Measurements from ENCODE around the gene CYP4Z1. TPM values are rescaled to one million over a fixed set of nuclear protein-coding genes. Genes with fewer than 3 reads are reported as not detected.

CYP4Z1 gene
- total and polyA plus RNA-seq, 2 of the 13 experiments (the other 11 are each of a cell fraction or from before 2014, with no cell fraction given) = not detected

- no peak; the same call in 2 of the 3 replicates for ATAC-seq
These were observed 70.2 kb downstream of the CYP4Z1 start, which contains the start of gene CYP4A22 for GRCh38 chr1:47137198-47137597. CYP4A22 (plus strand) TSS chr1:47137441; CDS start chr1:47137486, 45 bp downstream.

More at GRCh38 chr1:47137198-47137597, 70.2 kb downstream of the CYP4Z1 start, which contains the start of gene CYP4A22:
- WGBS (ENCODE audit: low lambda C conversion rate) = 0% methylated on average over 1 of the region's 4 CpGs
- H3K9me3 ChIP-seq (ENCODE audit: low read length) = no peaks in the 10 kb centered on the region
- H3K27me3 ChIP-seq (ENCODE audit: control insufficient read depth in 1 of 2, insufficient read depth in 2 of 2, low read length in 2 of 2) = no peaks in the 10 kb centered on the region; a peak in 2 of 5 replicates
- ChIA-PET CTCF (ENCODE audit: low intra/inter-chr PET ratio, low total read pairs) (no interaction called here), POLR2A (no interaction called here)
- H2AFZ ChIP-seq (ENCODE audit: low read length) = no peak within 1 kb of the TSS
- no peak within 1 kb of the TSS for H3K27ac ChIP-seq (ENCODE audit: extremely low read length, insufficient read depth, low read length)
- DNase-seq (ENCODE audit: low spot score) (no peak), FAIRE-seq (no peak)
- BruUV-seq (replicated peaks) = no TSS peak
- H3K9ac ChIP-seq (ENCODE audit: insufficient read depth, low read depth, low read length) = no peak within 1 kb of the TSS
- no peak within 1 kb of the TSS for H3K4me3 ChIP-seq (replicated peaks in 1 of 3; ENCODE audit: insufficient read depth in 1 of 3, low read depth in 2 of 3, low read length in 3 of 3)
- no peaks in the 10 kb centered on the region for H3K79me2 ChIP-seq (ENCODE audit: insufficient read depth, low read length)
- TF ChIP-seq MLLT10 (CRISPR knock-in tag; IDR thresholded peaks at IDR 0.05) (no peak), RBM22 (optimal IDR thresholded peaks at IDR 0.05; ENCODE audit: low read length) (no peak), WIZ (CRISPR knock-in tag; IDR thresholded peaks at IDR 0.05) (no peak), ZSCAN29 (CRISPR knock-in tag; conservative IDR thresholded peaks at IDR 0.05) (no peak), PHF20 (CRISPR knock-in tag; IDR thresholded peaks at IDR 0.05) (no peak), ISX (CRISPR knock-in tag; conservative IDR thresholded peaks at IDR 0.05) (no peak), TFDP2 (CRISPR knock-in tag; IDR thresholded peaks at IDR 0.05) (no peak), ZNF83 (CRISPR knock-in tag; IDR thresholded peaks at IDR 0.05; ENCODE audit: borderline replicate concordance) (no peak), ZNF17 (CRISPR knock-in tag; IDR thresholded peaks at IDR 0.05) (no peak), ZNF234 (CRISPR knock-in tag; conservative IDR thresholded peaks at IDR 0.05) (no peak), SMARCC2 (IDR thresholded peaks at IDR 0.05) (no peak), ZBTB42 (CRISPR knock-in tag; IDR thresholded peaks at IDR 0.05) (no peak), EED (CRISPR knock-in tag; IDR thresholded peaks at IDR 0.05) (no peak), RCOR2 (CRISPR knock-in tag; IDR thresholded peaks at IDR 0.05) (no peak), TP53 (CRISPR knock-in tag; conservative IDR thresholded peaks at IDR 0.05) (no peak)
- TF ChIP-seq, protein P1, sequence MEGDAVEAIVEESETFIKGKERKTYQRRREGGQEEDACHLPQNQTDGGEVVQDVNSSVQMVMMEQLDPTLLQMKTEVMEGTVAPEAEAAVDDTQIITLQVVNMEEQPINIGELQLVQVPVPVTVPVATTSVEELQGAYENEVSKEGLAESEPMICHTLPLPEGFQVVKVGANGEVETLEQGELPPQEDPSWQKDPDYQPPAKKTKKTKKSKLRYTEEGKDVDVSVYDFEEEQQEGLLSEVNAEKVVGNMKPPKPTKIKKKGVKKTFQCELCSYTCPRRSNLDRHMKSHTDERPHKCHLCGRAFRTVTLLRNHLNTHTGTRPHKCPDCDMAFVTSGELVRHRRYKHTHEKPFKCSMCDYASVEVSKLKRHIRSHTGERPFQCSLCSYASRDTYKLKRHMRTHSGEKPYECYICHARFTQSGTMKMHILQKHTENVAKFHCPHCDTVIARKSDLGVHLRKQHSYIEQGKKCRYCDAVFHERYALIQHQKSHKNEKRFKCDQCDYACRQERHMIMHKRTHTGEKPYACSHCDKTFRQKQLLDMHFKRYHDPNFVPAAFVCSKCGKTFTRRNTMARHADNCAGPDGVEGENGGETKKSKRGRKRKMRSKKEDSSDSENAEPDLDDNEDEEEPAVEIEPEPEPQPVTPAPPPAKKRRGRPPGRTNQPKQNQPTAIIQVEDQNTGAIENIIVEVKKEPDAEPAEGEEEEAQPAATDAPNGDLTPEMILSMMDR (CRISPR knock-in tag; IDR thresholded peaks at IDR 0.05) = no peak
- TF ChIP-seq, protein P2, sequence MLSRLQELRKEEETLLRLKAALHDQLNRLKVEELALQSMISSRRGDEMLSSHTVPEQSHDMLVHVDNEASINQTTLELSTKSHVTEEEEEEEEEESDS (CRISPR knock-in tag; IDR thresholded peaks at IDR 0.05; ENCODE audit: borderline replicate concordance) = no peak
- TF ChIP-seq, protein P3, sequence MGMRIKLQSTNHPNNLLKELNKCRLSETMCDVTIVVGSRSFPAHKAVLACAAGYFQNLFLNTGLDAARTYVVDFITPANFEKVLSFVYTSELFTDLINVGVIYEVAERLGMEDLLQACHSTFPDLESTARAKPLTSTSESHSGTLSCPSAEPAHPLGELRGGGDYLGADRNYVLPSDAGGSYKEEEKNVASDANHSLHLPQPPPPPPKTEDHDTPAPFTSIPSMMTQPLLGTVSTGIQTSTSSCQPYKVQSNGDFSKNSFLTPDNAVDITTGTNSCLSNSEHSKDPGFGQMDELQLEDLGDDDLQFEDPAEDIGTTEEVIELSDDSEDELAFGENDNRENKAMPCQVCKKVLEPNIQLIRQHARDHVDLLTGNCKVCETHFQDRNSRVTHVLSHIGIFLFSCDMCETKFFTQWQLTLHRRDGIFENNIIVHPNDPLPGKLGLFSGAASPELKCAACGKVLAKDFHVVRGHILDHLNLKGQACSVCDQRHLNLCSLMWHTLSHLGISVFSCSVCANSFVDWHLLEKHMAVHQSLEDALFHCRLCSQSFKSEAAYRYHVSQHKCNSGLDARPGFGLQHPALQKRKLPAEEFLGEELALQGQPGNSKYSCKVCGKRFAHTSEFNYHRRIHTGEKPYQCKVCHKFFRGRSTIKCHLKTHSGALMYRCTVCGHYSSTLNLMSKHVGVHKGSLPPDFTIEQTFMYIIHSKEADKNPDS (CRISPR knock-in tag; IDR thresholded peaks at IDR 0.05) = no peak
- TF ChIP-seq, protein P4, sequence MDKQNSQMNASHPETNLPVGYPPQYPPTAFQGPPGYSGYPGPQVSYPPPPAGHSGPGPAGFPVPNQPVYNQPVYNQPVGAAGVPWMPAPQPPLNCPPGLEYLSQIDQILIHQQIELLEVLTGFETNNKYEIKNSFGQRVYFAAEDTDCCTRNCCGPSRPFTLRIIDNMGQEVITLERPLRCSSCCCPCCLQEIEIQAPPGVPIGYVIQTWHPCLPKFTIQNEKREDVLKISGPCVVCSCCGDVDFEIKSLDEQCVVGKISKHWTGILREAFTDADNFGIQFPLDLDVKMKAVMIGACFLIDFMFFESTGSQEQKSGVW (CRISPR knock-in tag; IDR thresholded peaks at IDR 0.05; ENCODE audit: borderline replicate concordance) = no peak
- TF ChIP-seq, protein P5, sequence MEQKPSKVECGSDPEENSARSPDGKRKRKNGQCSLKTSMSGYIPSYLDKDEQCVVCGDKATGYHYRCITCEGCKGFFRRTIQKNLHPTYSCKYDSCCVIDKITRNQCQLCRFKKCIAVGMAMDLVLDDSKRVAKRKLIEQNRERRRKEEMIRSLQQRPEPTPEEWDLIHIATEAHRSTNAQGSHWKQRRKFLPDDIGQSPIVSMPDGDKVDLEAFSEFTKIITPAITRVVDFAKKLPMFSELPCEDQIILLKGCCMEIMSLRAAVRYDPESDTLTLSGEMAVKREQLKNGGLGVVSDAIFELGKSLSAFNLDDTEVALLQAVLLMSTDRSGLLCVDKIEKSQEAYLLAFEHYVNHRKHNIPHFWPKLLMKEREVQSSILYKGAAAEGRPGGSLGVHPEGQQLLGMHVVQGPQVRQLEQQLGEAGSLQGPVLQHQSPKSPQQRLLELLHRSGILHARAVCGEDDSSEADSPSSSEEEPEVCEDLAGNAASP (CRISPR knock-in tag; IDR thresholded peaks at IDR 0.05; ENCODE audit: borderline replicate concordance) = no peak
- no peaks in the 10 kb centered on the region for H3K4me1 ChIP-seq (ENCODE audit: insufficient read depth, low read length)
- no peaks in the 10 kb centered on the region for H4K20me1 ChIP-seq (ENCODE audit: insufficient read depth, low read length)
- no peaks in the 10 kb centered on the region for H3K36me3 ChIP-seq (replicated peaks in 1 of 2; ENCODE audit: control insufficient read depth in 1 of 2, insufficient read depth in 2 of 2, low read length in 2 of 2)
- no peak within 1 kb of the TSS for H3K4me2 ChIP-seq (ENCODE audit: low read depth, low read length)
- in situ Hi-C loops (cut with HindIII; ENCODE audit: extremely low pct_ligation_motif_present, low pct_unique_long_range_greater_than_20kb) (loop anchor here (25.0 kb wide), 1 partner anchor 200 kb away; the partner anchor contains the start of gene CYP4A11), intact Hi-C loops (cut with micrococcal nuclease; ENCODE audit: unreplicated experiment) (no loop called here)

Measured in HepG2 (cell line).